Mucosa of descending colon (tissue), 3 donors: ENCODE measurements around the gene ZNF678. TPM values are rescaled to one million over a fixed set of nuclear protein-coding genes. Genes with fewer than 3 reads are reported as not detected.
A peak's percentile ranks its signal among the peaks of the same experiment; 100 is the strongest.

ENCODE experiments used
- ATAC-seq: fragments of 200-7000 bp; cut with Tn5 transposase; one replicate; pipeline ENCODE4 v1.9.1; 2020; ENCODE audit warnings: mild to moderate bottlenecking, moderate library complexity
- DNase-seq, 3 donors: peaks; one replicate each; pipeline ENCODE4 v3.0.0-alpha.2; 2020
- H3K36me3 ChIP-seq: fragments of 200-600 bp; one replicate; pipeline ENCODE4 v1.8.0; 2021; ENCODE audit warnings: low read depth, mild to moderate bottlenecking
- H3K4me1 ChIP-seq: fragments of 200-600 bp; one replicate; pipeline ENCODE4 v1.8.0; 2021; ENCODE audit warnings: low read depth, mild to moderate bottlenecking
- H3K4me3 ChIP-seq: fragments of 200-600 bp; one replicate; pipeline ENCODE4 v1.8.0; 2021; ENCODE audit warnings: mild to moderate bottlenecking
- H3K9me3 ChIP-seq: fragments of 200-600 bp; one replicate; pipeline ENCODE4 v1.8.0; 2021; ENCODE audit warnings: mild to moderate bottlenecking
- intact Hi-C, 2 donors: fragments of 100-400 bp; cut with DNase I in 1 of 2; cut with micrococcal nuclease in 1 of 2; formaldehyde crosslinking; loops; one replicate each; pipeline versions ENCODE4 v1.11.0 to v1.11.1; 2022; cut with DNase I, micrococcal nuclease
- total RNA-seq, 3 donors: library from RNA; stranded (reverse); fragmentation: NEBNext Ultra II Directional in 2 of 3; extraction: Animal tissue kit (Norgen Biotek cat#: 25700) in 2 of 3; gene quantifications; one replicate each; pipeline versions ENCODE4 v1.2.1 to v1.2.4, GENCODE V29; 2021 to 2023
- TF ChIP-seq, protein P1 (sequence below): fragments of 200-600 bp; IDR thresholded peaks from one replicate; pipeline ENCODE4 v1.8.0; 2022; ENCODE audit warnings: antibody characterized with exemption, mild to moderate bottlenecking
- donor health status: DM: no; HTN: no; CAD: no; lungs with moderate emphysema.
- donor health status: DM: no; HTN: no; CAD: no.
- donor health status: DM: no; HTN: yes; CAD: no.

Gene ZNF678
- total RNA-seq, 3 donors from 2014 or later: 6.8 to 10.4 (median 8.9) TPM

DNA sequence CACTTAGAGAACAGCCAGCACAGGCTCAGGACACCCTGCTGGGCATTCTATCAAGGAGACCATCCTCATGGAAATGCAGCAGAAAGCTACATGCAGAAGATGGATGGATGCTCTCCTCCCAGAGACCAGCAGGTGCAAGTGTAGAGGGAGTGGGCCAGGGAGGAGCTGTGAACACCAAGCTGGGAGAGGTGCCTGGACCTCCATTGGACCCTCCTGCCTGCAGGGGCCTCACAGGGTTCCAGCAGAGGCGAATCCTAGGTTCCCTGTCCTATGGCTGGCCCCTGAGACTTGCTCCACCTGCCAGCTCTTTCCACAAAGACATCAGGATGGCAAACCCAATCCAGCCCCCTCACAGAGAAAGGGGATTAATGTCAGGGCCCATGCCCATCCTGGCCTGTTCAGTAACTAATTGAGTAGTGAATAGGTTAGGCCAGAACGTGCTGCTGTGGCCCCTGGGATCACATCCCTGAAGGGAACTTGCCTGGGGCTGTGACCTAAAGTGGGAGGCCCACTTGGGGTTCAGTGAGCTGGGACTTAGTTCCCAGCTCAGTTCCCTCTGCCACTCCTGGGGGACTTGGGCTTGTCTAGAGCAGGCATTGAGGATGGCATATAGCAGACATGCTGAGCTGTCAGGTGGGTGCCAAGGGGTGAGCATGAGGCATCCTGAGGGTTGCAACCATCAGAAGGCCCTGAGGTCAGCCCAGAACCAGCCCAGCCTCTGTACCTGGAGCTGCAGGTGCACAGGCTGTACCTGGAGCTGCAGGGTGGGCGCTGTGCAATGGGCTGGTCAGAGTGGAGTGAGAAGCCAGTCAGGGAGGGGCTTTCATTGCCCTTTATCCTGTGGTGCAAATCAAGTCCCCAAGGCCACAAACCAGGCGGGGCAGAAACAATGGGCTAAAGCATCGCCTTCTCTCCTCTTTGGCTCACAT lies 22.9 kb upstream of the ZNF678 start:
- ATAC-seq (no peak), DNase-seq (peak in 2 of 3 donors; percentile 21 to 25)
- H3K4me1 ChIP-seq: peaks cover 8% of the 10 kb centered on the region
- intact Hi-C loops: no loop called here
- TF ChIP-seq, protein P1, sequence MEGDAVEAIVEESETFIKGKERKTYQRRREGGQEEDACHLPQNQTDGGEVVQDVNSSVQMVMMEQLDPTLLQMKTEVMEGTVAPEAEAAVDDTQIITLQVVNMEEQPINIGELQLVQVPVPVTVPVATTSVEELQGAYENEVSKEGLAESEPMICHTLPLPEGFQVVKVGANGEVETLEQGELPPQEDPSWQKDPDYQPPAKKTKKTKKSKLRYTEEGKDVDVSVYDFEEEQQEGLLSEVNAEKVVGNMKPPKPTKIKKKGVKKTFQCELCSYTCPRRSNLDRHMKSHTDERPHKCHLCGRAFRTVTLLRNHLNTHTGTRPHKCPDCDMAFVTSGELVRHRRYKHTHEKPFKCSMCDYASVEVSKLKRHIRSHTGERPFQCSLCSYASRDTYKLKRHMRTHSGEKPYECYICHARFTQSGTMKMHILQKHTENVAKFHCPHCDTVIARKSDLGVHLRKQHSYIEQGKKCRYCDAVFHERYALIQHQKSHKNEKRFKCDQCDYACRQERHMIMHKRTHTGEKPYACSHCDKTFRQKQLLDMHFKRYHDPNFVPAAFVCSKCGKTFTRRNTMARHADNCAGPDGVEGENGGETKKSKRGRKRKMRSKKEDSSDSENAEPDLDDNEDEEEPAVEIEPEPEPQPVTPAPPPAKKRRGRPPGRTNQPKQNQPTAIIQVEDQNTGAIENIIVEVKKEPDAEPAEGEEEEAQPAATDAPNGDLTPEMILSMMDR: no peak
- H3K4me3 ChIP-seq: no peak overlapping the region
- peaks cover 5% of the 10 kb centered on the region for H3K9me3 ChIP-seq
- H3K36me3 ChIP-seq: no peaks in the 10 kb centered on the region

DNA sequence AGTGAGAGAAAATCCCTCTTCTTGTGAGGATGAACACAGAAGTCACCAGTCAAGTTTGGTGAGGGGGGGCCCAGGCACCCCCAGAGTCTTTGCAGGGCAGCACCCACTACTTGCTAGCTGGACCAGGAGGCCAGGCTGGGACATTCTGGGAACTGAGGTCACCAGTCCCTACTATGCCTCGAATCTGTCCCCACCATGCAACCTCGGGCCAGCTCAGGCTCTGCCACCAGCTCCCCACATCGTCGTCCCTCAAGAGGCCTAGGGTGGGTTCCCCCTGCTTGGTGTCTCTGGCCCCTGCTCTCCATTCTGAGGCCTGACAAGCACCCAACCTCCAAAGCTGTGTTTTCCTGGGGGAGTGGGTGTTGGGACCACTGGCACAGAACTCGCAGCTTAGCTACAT lies 22.2 kb upstream of the ZNF678 start:
- TF ChIP-seq, protein P1: no peak
- H3K36me3 ChIP-seq: no peaks in the 10 kb centered on the region
- H3K4me1 ChIP-seq: peaks cover 8% of the 10 kb centered on the region
- H3K9me3 ChIP-seq: no peaks in the 10 kb centered on the region
- intact Hi-C loops: no loop called here
- ATAC-seq (no peak), DNase-seq (peak in 2 of 3 donors; percentile 19 to 33)
- H3K4me3 ChIP-seq: no peak overlapping the region

DNA sequence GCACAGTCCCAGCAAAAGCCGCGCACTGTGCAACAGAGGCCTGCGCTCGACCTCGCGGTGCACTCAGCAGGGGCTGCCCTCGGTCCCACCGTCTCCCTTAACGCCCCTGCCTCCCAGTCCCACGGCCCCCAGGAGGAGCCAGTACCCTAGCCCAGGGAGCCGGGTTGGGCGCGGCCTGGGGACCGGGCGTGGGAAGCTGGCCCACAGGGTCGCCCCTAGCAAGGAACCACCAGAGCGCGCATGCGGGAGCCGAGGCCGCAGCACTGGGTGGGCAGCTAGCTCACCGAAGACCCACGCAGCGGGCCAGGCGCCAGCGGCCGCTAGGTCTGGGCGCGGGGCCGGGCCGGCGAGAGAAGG lies 21.6 kb upstream of the ZNF678 start:
- Histone ChIP-seq H3K4me1 (peaks cover 8% of the 10 kb centered on the region), H3K4me3 (peak overlapping the region; percentile 48), H3K9me3 (no peaks in the 10 kb centered on the region), H3K36me3 (no peaks in the 10 kb centered on the region)
- DNase-seq (peak in 2 of 3 donors; percentile 50 to 54), ATAC-seq (no peak)
- intact Hi-C loops: no loop called here
- TF ChIP-seq, protein P1: no peak

DNA sequence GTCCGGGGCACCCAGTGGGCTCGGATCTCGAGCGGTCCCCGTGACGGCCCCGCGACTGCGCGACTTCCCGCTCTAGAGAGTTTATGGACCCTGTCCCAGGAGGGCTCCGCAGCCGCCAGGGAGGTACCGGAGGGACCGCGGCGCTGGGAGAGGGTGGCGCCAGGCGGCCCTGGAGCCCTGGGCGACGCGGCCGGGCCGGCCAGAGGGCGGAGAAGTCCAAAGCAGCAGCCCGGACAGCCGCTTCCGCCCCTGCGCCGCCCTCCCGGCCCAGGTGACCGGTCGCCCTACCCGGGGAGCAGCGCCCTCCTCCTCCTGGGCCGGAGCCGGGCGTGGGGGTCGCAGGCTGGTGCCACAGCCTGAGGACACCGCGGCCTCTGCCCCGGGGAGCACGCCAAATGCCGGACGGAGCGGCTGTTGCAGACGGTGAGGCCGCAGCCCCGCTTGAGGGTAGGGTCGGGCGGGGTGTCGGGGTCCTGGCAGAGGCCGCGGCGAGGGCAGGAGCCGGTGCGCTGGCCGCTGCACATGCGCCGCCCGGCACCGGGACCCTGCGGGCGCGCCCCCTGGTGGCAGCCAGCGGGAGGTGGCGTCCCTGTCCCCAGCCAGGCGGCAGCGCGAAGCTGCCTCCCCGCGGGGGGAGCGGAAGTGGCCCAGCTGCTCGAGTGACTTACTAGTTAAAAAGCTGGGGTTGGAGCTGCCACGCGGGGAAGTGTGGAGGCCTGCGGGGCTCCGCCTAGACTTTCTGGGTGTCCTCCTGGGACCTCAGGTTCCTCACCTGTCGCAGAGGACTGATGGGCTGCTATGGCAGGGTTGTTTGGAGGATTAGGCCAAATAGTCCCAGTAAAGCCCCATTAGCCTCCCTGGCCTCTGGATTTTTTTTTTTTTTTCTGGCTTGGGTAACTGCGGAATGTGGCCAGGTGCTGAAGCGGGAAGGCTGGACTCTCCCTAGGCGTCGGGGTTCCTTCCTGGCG lies 20.9 kb upstream of the ZNF678 start:
- H3K4me3 ChIP-seq: peak overlapping the region; percentile 48

More for the DNA sequence above, 20.9 kb upstream of the ZNF678 start:
- TF ChIP-seq, protein P1: peak; percentile 98
- DNase-seq (peak; percentile 90 to 93 (median 91)), ATAC-seq (peak; percentile 99)
- Histone ChIP-seq H3K9me3 (no peaks in the 10 kb centered on the region), H3K36me3 (no peaks in the 10 kb centered on the region), H3K4me1 (peaks cover 12% of the 10 kb centered on the region)
- intact Hi-C loops: no loop called here
